Activated naive CD8-positive, alpha-beta T cell treated with anti-CD3 and anti-CD28 coated beads for 36 hours (primary cell): Measurements from ENCODE around the gene SHROOM1. TPM values are rescaled to one million over a fixed set of nuclear protein-coding genes. Genes with fewer than 3 reads are reported as not detected.

Source experiments
- DNase-seq: peaks from one replicate; pipeline ENCODE4 v3.0.0; 2021
- H3K27ac Mint-ChIP-seq: one replicate; pipeline ENCODE4 v1.8.0; 2022; ENCODE audit warnings: mild to moderate bottlenecking, moderate library complexity, mixed read lengths
- H3K27me3 Mint-ChIP-seq: one replicate; pipeline ENCODE4 v1.8.0; 2022; ENCODE audit warnings: mild to moderate bottlenecking, mixed read lengths
- H3K36me3 Mint-ChIP-seq: one replicate; pipeline ENCODE4 v1.8.0; 2021; ENCODE audit warnings: mild to moderate bottlenecking, mixed read lengths
- H3K4me1 Mint-ChIP-seq: one replicate; pipeline ENCODE4 v1.8.0; 2021; ENCODE audit warnings: mixed read lengths
- H3K4me3 Mint-ChIP-seq: one replicate; pipeline ENCODE4 v1.8.0; 2022; ENCODE audit warnings: mild to moderate bottlenecking, moderate library complexity, mixed read lengths
- H3K9me3 Mint-ChIP-seq: one replicate; pipeline ENCODE4 v1.8.0; 2022; ENCODE audit warnings: mixed read lengths
- total RNA-seq, 2 experiments: library from RNA; stranded (reverse); gene quantifications; one replicate each; pipeline ENCODE4 v1.2.3, GENCODE V29; 2021

Gene SHROOM1
- total RNA-seq, 2 experiments from 2014 or later, result 1.8 to 2.3 TPM

GRCh38 chr5:132788990-132789886, 41.2 kb downstream of the SHROOM1 start:
- Mint-ChIP-seq H3K4me1 (peaks cover 2% of the 10 kb centered on the region), H3K27me3 (peaks cover 23% of the 10 kb centered on the region), H3K4me3 (no peak overlapping the region), H3K27ac (no peak overlapping the region), H3K36me3 (no peaks in the 10 kb centered on the region), H3K9me3 (no peaks in the 10 kb centered on the region)
- no peak for DNase-seq

- Mint-ChIP-seq H3K4me3 (no peak overlapping the region), H3K27ac (no peak overlapping the region), H3K4me1 (peaks cover 2% of the 10 kb centered on the region), H3K9me3 (no peaks in the 10 kb centered on the region), H3K36me3 (no peaks in the 10 kb centered on the region), H3K27me3 (peaks cover 21% of the 10 kb centered on the region)
- no peak for DNase-seq
Measured at GRCh38 chr5:132788508-132788907, 41.9 kb downstream of the SHROOM1 start.

- Mint-ChIP-seq H3K4me3 (no peak overlapping the region), H3K9me3 (no peaks in the 10 kb centered on the region), H3K4me1 (peaks cover 2% of the 10 kb centered on the region), H3K36me3 (no peaks in the 10 kb centered on the region), H3K27me3 (peaks cover 26% of the 10 kb centered on the region), H3K27ac (no peak overlapping the region)
- no peak for DNase-seq
Measured at GRCh38 chr5:132787076-132787475, 43.4 kb downstream of the SHROOM1 start.

GRCh38 chr5:132785864-132786263, 44.6 kb downstream of the SHROOM1 start:
- H3K36me3 Mint-ChIP-seq, result no peaks in the 10 kb centered on the region
- H3K27ac Mint-ChIP-seq, result no peak overlapping the region
- H3K27me3 Mint-ChIP-seq, result peaks cover 36% of the 10 kb centered on the region
- no peak overlapping the region for H3K4me3 Mint-ChIP-seq
- peaks cover 6% of the 10 kb centered on the region for H3K4me1 Mint-ChIP-seq
- H3K9me3 Mint-ChIP-seq, result no peaks in the 10 kb centered on the region
- no peak for DNase-seq

- Mint-ChIP-seq H3K27ac (no peak overlapping the region), H3K36me3 (no peaks in the 10 kb centered on the region)
Measured at GRCh38 chr5:132785365-132785764, 45.1 kb downstream of the SHROOM1 start.

GRCh38 chr5:132782101-132782500, 48.3 kb downstream of the SHROOM1 start:
- peaks cover 58% of the 10 kb centered on the region for H3K27me3 Mint-ChIP-seq
- H3K36me3 Mint-ChIP-seq, result no peaks in the 10 kb centered on the region

More at GRCh38 chr5:132785365-132785764, 45.1 kb downstream of the SHROOM1 start:
- DNase-seq, result no peak
- Mint-ChIP-seq H3K9me3 (no peaks in the 10 kb centered on the region), H3K4me1 (peaks cover 7% of the 10 kb centered on the region), H3K27me3 (peaks cover 36% of the 10 kb centered on the region), H3K4me3 (no peak overlapping the region)

GRCh38 chr5:132781029-132781428, 49.4 kb downstream of the SHROOM1 start:
- Mint-ChIP-seq H3K27ac (no peak overlapping the region), H3K36me3 (no peaks in the 10 kb centered on the region), H3K27me3 (peaks cover 58% of the 10 kb centered on the region), H3K4me3 (no peak overlapping the region), H3K9me3 (no peaks in the 10 kb centered on the region), H3K4me1 (peaks cover 14% of the 10 kb centered on the region)
- no peak for DNase-seq

More at GRCh38 chr5:132782101-132782500, 48.3 kb downstream of the SHROOM1 start:
- no peak overlapping the region for H3K27ac Mint-ChIP-seq
- H3K4me1 Mint-ChIP-seq, result peaks cover 12% of the 10 kb centered on the region
- H3K4me3 Mint-ChIP-seq, result no peak overlapping the region
- H3K9me3 Mint-ChIP-seq, result no peaks in the 10 kb centered on the region
- no peak for DNase-seq

GRCh38 chr5:132780577-132780976, 49.9 kb downstream of the SHROOM1 start:
- no peaks in the 10 kb centered on the region for H3K36me3 Mint-ChIP-seq
- H3K27me3 Mint-ChIP-seq, result peaks cover 58% of the 10 kb centered on the region
- H3K4me3 Mint-ChIP-seq, result no peak overlapping the region
- DNase-seq, result no peak
- H3K27ac Mint-ChIP-seq, result no peak overlapping the region
- H3K4me1 Mint-ChIP-seq, result peaks cover 15% of the 10 kb centered on the region
- H3K9me3 Mint-ChIP-seq, result no peaks in the 10 kb centered on the region

GRCh38 chr5:132779961-132780360, 50.5 kb downstream of the SHROOM1 start:
- Mint-ChIP-seq H3K27me3 (peaks cover 54% of the 10 kb centered on the region), H3K4me1 (peaks cover 13% of the 10 kb centered on the region), H3K27ac (no peak overlapping the region), H3K4me3 (no peak overlapping the region), H3K9me3 (no peaks in the 10 kb centered on the region), H3K36me3 (no peaks in the 10 kb centered on the region)
- no peak for DNase-seq

- H3K36me3 Mint-ChIP-seq, result no peaks in the 10 kb centered on the region
- H3K27me3 Mint-ChIP-seq, result peaks cover 53% of the 10 kb centered on the region
- H3K27ac Mint-ChIP-seq, result no peak overlapping the region
- peaks cover 13% of the 10 kb centered on the region for H3K4me1 Mint-ChIP-seq
- no peak overlapping the region for H3K4me3 Mint-ChIP-seq
- no peaks in the 10 kb centered on the region for H3K9me3 Mint-ChIP-seq
- no peak for DNase-seq
Measured at GRCh38 chr5:132778856-132779255, 51.6 kb downstream of the SHROOM1 start.

GRCh38 chr5:132778129-132778528, 52.3 kb downstream of the SHROOM1 start:
- peaks cover 13% of the 10 kb centered on the region for H3K4me1 Mint-ChIP-seq
- no peak for DNase-seq
- peaks cover 48% of the 10 kb centered on the region for H3K27me3 Mint-ChIP-seq
- H3K4me3 Mint-ChIP-seq, result peak overlapping the region; percentile 70
- H3K27ac Mint-ChIP-seq, result no peak overlapping the region
- no peaks in the 10 kb centered on the region for H3K9me3 Mint-ChIP-seq
- H3K36me3 Mint-ChIP-seq, result no peaks in the 10 kb centered on the region

GRCh38 chr5:132777209-132778069, 53.0 kb downstream of the SHROOM1 start, which contains the start of gene SEPTIN8:
Gene SEPTIN8 (minus strand): TSS chr5:132777239. CDS start chr5:132777137, 102 bp downstream.
- H3K27me3 Mint-ChIP-seq, result peaks cover 41% of the 10 kb centered on the region
- H3K36me3 Mint-ChIP-seq, result no peaks in the 10 kb centered on the region
- no peak within 1 kb of the TSS for H3K27ac Mint-ChIP-seq
- DNase-seq, result peak; percentile 57
- H3K4me1 Mint-ChIP-seq, result peaks cover 13% of the 10 kb centered on the region
- peak within 1 kb of the TSS; percentile 70 for H3K4me3 Mint-ChIP-seq
- H3K9me3 Mint-ChIP-seq, result no peaks in the 10 kb centered on the region

GRCh38 chr5:132776938-132777208, 53.6 kb downstream of the SHROOM1 start:
- Mint-ChIP-seq H3K27ac (no peak overlapping the region), H3K9me3 (no peaks in the 10 kb centered on the region), H3K4me1 (peaks cover 13% of the 10 kb centered on the region), H3K36me3 (no peaks in the 10 kb centered on the region), H3K27me3 (peaks cover 35% of the 10 kb centered on the region), H3K4me3 (no peak overlapping the region)
- DNase-seq, result peak; percentile 12

- peak; percentile 8 for DNase-seq
- H3K9me3 Mint-ChIP-seq, result no peaks in the 10 kb centered on the region
- no peak overlapping the region for H3K27ac Mint-ChIP-seq
- H3K36me3 Mint-ChIP-seq, result no peaks in the 10 kb centered on the region
- peaks cover 30% of the 10 kb centered on the region for H3K27me3 Mint-ChIP-seq
- H3K4me3 Mint-ChIP-seq, result peak overlapping the region; percentile 66
- H3K4me1 Mint-ChIP-seq, result peaks cover 13% of the 10 kb centered on the region
Measured at GRCh38 chr5:132776131-132776937, 54.1 kb downstream of the SHROOM1 start.
